MCF 10A (cell line): ENCODE data around the gene CAMTA1. TPM values are rescaled to one million over a fixed set of nuclear protein-coding genes. Genes with fewer than 3 reads are reported as not detected.

Experiments
- BruUV-seq: library from RNA; stranded (reverse); fragments of 400-500 nt; replicated peaks from 2 replicates; lab custom pipeline; 2021; lab: Mats Ljungman, UMichigan
- CTCF ChIA-PET: fragments of 300-600 bp; sonication (Branson Sonifier 250); formaldehyde crosslinking; extraction: SDS; loops from one replicate; lab custom pipeline; 2021; ENCODE audit warnings: antibody characterized with exemption, inconsistent platforms; lab: Yijun Ruan, JAX
- POLR2A ChIA-PET: fragments of 300-600, 350-650 bp; sonication (Branson Sonifier 250); formaldehyde crosslinking; extraction: SDS; loops from one replicate; lab custom pipeline; 2020; ENCODE audit warnings: antibody characterized with exemption, inconsistent platforms; lab: Yijun Ruan, JAX
- DNase-seq: peaks from one replicate; pipeline ENCODE4 v3.0.0-alpha.2; 2018; ENCODE audit not compliant: unreplicated experiment
- H3K27ac Mint-ChIP-seq: one replicate; pipeline ENCODE4 v1.8.0; 2022; ENCODE audit warnings: mild to moderate bottlenecking, low read depth, mixed read lengths; ENCODE audit not compliant: unreplicated experiment
- H3K27me3 Mint-ChIP-seq: one replicate; pipeline ENCODE4 v1.8.0; 2022; ENCODE audit warnings: mixed read lengths; ENCODE audit not compliant: insufficient read depth, unreplicated experiment
- H3K36me3 Mint-ChIP-seq: one replicate; pipeline ENCODE4 v1.8.0; 2022; ENCODE audit warnings: mild to moderate bottlenecking, moderate library complexity, mixed read lengths; ENCODE audit not compliant: insufficient read depth, unreplicated experiment
- H3K4me1 Mint-ChIP-seq: one replicate; pipeline ENCODE4 v1.8.0; 2022; ENCODE audit warnings: mixed read lengths; ENCODE audit not compliant: insufficient read depth, unreplicated experiment
- H3K4me3 Mint-ChIP-seq: one replicate; pipeline ENCODE4 v1.8.0; 2022; ENCODE audit warnings: mild to moderate bottlenecking, moderate library complexity, mixed read lengths; ENCODE audit not compliant: unreplicated experiment
- H3K9me3 Mint-ChIP-seq: one replicate; pipeline ENCODE4 v1.8.0; 2022; ENCODE audit warnings: mixed read lengths; ENCODE audit not compliant: unreplicated experiment
- intact Hi-C: fragments of 100-400 bp; cut with micrococcal nuclease; formaldehyde crosslinking; loops from 2 replicates; pipeline ENCODE4 v1.14.1; 2022
- total RNA-seq: library from RNA; stranded (reverse); gene quantifications from 2 replicates; pipeline ENCODE4 v1.2.3, GENCODE V29; 2022
- TF ChIP-seq, protein P1 (sequence below): fragments of 200-600 bp; IDR thresholded peaks from one replicate; pipeline ENCODE4 v1.8.0; 2022; ENCODE audit warnings: antibody characterized with exemption, mild to moderate bottlenecking; ENCODE audit not compliant: unreplicated experiment

Gene CAMTA1
- total RNA-seq, 1 experiment from 2014 or later = 74.1 TPM

DNA sequence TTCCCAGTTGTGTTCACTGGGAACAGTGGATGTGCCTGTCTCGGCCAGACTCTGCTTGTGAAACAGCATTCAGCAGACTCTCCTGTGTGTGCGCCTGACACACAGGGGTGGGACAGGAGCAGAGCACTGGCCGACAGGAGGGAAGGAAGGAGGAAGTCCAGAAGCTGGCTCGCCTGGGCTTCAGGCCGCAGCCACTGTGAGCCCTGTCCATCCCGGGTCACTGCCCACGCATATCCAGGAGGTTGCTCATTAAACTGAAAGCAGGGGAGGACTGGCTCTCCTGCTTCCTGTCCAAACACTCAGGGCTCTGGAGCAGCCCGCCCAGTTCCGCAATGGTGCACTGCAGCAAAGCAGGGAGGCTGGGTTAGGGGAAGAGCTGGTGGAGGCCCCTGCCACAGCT is 767.1 kb downstream of the CAMTA1 start:
- H3K4me3 Mint-ChIP-seq = no peak overlapping the region
- peaks cover 20% of the 10 kb centered on the region for H3K4me1 Mint-ChIP-seq
- no peak overlapping the region for H3K27ac Mint-ChIP-seq
- TF ChIP-seq, protein P1, sequence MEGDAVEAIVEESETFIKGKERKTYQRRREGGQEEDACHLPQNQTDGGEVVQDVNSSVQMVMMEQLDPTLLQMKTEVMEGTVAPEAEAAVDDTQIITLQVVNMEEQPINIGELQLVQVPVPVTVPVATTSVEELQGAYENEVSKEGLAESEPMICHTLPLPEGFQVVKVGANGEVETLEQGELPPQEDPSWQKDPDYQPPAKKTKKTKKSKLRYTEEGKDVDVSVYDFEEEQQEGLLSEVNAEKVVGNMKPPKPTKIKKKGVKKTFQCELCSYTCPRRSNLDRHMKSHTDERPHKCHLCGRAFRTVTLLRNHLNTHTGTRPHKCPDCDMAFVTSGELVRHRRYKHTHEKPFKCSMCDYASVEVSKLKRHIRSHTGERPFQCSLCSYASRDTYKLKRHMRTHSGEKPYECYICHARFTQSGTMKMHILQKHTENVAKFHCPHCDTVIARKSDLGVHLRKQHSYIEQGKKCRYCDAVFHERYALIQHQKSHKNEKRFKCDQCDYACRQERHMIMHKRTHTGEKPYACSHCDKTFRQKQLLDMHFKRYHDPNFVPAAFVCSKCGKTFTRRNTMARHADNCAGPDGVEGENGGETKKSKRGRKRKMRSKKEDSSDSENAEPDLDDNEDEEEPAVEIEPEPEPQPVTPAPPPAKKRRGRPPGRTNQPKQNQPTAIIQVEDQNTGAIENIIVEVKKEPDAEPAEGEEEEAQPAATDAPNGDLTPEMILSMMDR = no peak
- BruUV-seq = no TSS peak
- POLR2A ChIA-PET = no interaction called here
- CTCF ChIA-PET = interaction anchor here (1.6 kb wide), 1 partner anchor 95 kb away, joined by 5 read pairs; no protein-coding TSS in a partner anchor
- no peak for DNase-seq
- intact Hi-C loops = no loop called here
- H3K27me3 Mint-ChIP-seq = no peaks in the 10 kb centered on the region
- H3K36me3 Mint-ChIP-seq = no peaks in the 10 kb centered on the region
- no peaks in the 10 kb centered on the region for H3K9me3 Mint-ChIP-seq

DNA sequence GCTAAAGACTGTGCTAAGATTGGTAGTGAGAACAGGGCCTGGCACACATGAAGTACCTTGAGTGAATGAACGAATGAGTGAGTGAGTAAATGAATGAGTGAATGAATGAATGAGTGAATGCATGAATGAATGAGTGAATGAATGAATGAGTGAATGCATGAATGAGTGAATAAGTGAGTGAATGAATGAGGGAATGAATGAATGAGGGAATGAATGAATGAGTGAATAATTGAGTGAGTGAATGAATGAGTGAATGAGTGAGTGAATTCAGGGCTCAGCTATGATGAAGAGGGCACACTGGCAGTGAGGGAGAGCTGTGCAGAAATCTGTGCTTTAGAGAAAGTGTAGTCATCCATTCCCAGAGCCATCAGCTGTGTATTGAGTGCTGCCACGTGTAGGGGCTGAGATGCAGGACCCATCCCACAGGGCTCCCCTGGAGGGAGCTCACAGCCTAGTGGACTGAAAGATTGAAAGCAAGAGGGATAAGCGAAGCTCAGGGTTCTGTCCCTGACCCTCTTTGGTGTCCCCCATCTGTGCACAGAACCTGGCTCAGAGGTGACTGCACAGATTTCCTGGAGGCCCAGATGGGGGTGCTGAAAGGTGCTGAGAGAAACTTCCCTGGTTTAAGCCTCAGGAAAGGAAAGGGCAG is 767.9 kb downstream of the CAMTA1 start:
- intact Hi-C loops = no loop called here
- H3K9me3 Mint-ChIP-seq = no peaks in the 10 kb centered on the region
- H3K4me1 Mint-ChIP-seq = peaks cover 20% of the 10 kb centered on the region
- no peaks in the 10 kb centered on the region for H3K36me3 Mint-ChIP-seq
- no peaks in the 10 kb centered on the region for H3K27me3 Mint-ChIP-seq
- no TSS peak for BruUV-seq
- ChIA-PET POLR2A (no interaction called here), CTCF (interaction anchor here (0.8 to 1.9 kb wide), 3 partner anchors 13 to 95 kb away, joined by 3 to 7 read pairs (median 5); no protein-coding TSS in a partner anchor)
- no peak overlapping the region for H3K27ac Mint-ChIP-seq
- DNase-seq = no peak
- no peak overlapping the region for H3K4me3 Mint-ChIP-seq
- TF ChIP-seq, protein P1 = no peak

DNA sequence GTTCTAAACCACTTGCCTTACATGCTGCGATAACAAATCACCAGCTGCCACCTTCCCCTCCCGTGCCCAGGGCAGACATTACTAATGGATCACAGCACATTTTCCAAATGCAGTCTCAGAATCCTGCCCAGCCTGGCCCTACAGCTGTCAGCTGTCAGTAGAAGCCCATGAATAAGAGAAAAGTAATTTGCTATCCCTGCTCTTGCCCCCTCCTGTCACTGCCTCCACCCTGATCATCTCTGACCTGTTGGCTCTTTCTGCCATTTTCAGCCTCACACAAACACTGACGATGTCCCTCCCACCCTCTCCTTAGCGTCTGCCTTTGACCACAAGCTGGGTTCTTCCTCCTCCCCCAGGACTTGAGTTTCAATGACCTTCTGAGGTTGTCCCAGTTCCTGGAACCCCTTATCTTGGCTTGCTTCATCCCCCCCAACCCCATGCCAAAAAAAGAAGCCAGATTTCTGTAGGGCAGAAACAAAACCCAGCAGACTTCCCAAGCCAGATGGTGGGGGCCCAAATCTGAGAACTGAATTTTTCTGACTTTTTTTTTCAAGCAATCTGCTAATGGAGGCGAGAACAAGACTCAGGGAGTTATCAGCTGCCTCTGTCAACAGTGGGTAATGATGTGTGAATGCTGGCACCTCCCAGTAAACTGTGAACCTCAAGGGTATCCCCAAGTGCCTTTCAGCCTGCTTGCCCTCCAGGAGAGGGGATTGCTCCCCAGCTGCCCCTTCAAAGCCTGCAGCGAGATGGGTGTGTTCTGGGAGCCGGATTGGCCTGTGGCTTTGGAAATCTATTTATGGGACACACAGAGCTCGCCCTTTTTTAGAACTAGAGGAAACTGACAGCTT is 769.4 kb downstream of the CAMTA1 start:
- Mint-ChIP-seq H3K4me3 (no peak overlapping the region), H3K36me3 (no peaks in the 10 kb centered on the region), H3K27me3 (no peaks in the 10 kb centered on the region), H3K27ac (no peak overlapping the region), H3K4me1 (peaks cover 14% of the 10 kb centered on the region), H3K9me3 (no peaks in the 10 kb centered on the region)
- DNase-seq = no peak
- TF ChIP-seq, protein P1 = no peak
- CTCF ChIA-PET = interaction anchor here (1.9 kb wide), 1 partner anchor 14 kb away, joined by 7 read pairs; no protein-coding TSS in a partner anchor
- BruUV-seq = no TSS peak
- intact Hi-C loops = no loop called here
- POLR2A ChIA-PET = no interaction called here
